Lung (tissue), 12 donors: ENCODE measurements around the gene TCEANC. TPM values are rescaled to one million over a fixed set of nuclear protein-coding genes. Genes with fewer than 3 reads are reported as not detected.

Experiments used
- ATAC-seq: fragments of 200-7000 bp; cut with Tn5 transposase; one replicate; pipeline ENCODE4 v1.9.1; 2020; ENCODE audit warnings: moderate number of reproducible peaks; ENCODE audit not compliant: insufficient read depth, low FRiP score
- DNase-seq, 3 donors: peaks; one replicate each; pipeline ENCODE4 v3.0.0-alpha.2; 2013 to 2017
- H3K27ac ChIP-seq, 2 donors: one replicate each; pipeline ENCODE4 v1.5.1; 2013; ENCODE audit warnings: mild to moderate bottlenecking in 2 of 2, moderate library complexity in 2 of 2, control low read depth in 1 of 2, inconsistent platforms in 1 of 2, low read depth in 1 of 2, low read length in 1 of 2
- H3K27me3 ChIP-seq, 3 donors: one replicate each; pipeline ENCODE4 v1.5.1; 2013; ENCODE audit warnings: low read length in 2 of 3; ENCODE audit not compliant: control insufficient read depth in 3 of 3, insufficient read depth in 3 of 3
- H3K36me3 ChIP-seq, 4 donors: one replicate each; pipeline ENCODE4 v1.5.1; 2013; ENCODE audit warnings: low read length in 4 of 4, mild to moderate bottlenecking in 1 of 4, moderate library complexity in 1 of 4; ENCODE audit not compliant: control insufficient read depth in 4 of 4, insufficient read depth in 4 of 4
- H3K4me1 ChIP-seq, 5 donors: one replicate each; pipeline ENCODE4 v1.5.1; 2013; ENCODE audit warnings: low read length in 5 of 5, mild to moderate bottlenecking in 2 of 5, moderate library complexity in 1 of 5; ENCODE audit not compliant: control insufficient read depth in 5 of 5, insufficient read depth in 5 of 5
- H3K4me3 ChIP-seq: one replicate; pipeline ENCODE4 v1.5.1; 2013; ENCODE audit warnings: mild to moderate bottlenecking, control low read depth, moderate library complexity
- H3K9ac ChIP-seq, 2 donors: one replicate each; pipeline ENCODE4 v1.5.1; 2013; ENCODE audit warnings: low read length in 2 of 2, control low read depth in 1 of 2; ENCODE audit not compliant: insufficient read depth in 1 of 2
- H3K9me3 ChIP-seq, 4 donors: one replicate each; pipeline ENCODE4 v1.5.1; 2013; ENCODE audit warnings: low read length in 3 of 4, mild to moderate bottlenecking in 1 of 4, moderate library complexity in 1 of 4; ENCODE audit not compliant: control insufficient read depth in 4 of 4, insufficient read depth in 3 of 4
- CTCF ChIP-seq: IDR thresholded peaks from 2 replicates; pipeline ENCODE4 v1.5.1; 2012; ENCODE audit warnings: mild to moderate bottlenecking; ENCODE audit errors: control extremely low read depth, extremely low read depth
- WGBS, 2 donors: extraction: QIAGEN DNeasy Blood & Tissue Kit; methylation state at CpG; one replicate each; pipeline ENCODE4 v1.1.7; 2013; 5-methylcytosine and 5-hydroxymethylcytosine counted together
- polyA plus RNA-seq, 2 donors: library from polyadenylated mRNA; stranded (reverse); fragments of 200-250 nt; gene quantifications; one replicate each; pipeline ENCODE4 v1.2.1, GENCODE V29; 2013
- total RNA-seq, 2 donors: library from RNA; depleted of rRNA in 1 of 2; stranded (reverse); fragments of >200 nt in 1 of 2; gene quantifications; one replicate each; pipeline ENCODE4 v1.2.1, GENCODE V29; 2014 to 2021
- donor health status: control.
- donor health status: control.
- donor health status: Bipolar disorder and iron deficiency.
- donor health status: healthy.
- donor health status: DM: yes; HTN: yes; CAD: no.

TCEANC gene
- total and polyA plus RNA-seq, 4 donors = 0.94 to 6.7 (median 2.7) TPM

GRCh38 chrX:13687203-13687602 is 34.3 kb downstream of the TCEANC start:
- TF ChIP-seq CTCF = no peak
- DNase-seq (no peak), ATAC-seq (no peak)
- peaks cover 0 to 48% (median 46%) of the 10 kb centered on the region in 3 donors for H3K27me3 ChIP-seq
- no peak overlapping the region for H3K4me3 ChIP-seq
- peaks cover 0 to 9% (median 1%) of the 10 kb centered on the region in 5 donors for H3K4me1 ChIP-seq
- no peak overlapping the region for H3K9ac ChIP-seq
- H3K36me3 ChIP-seq = no peaks in the 10 kb centered on the region
- H3K9me3 ChIP-seq = peaks cover 0 to 2% (median 0%) of the 10 kb centered on the region in 4 donors
- 70 to 74% methylated on average over 1 of the region's 1 CpG for WGBS, 2 donors
- H3K27ac ChIP-seq = no peak overlapping the region

- Histone ChIP-seq H3K9ac (peak overlapping the region; percentile 36 to 87), H3K27me3 (peaks cover 0 to 53% (median 52%) of the 10 kb centered on the region in 3 donors), H3K4me1 (peaks cover 0 to 9% (median 3%) of the 10 kb centered on the region in 5 donors), H3K9me3 (peaks cover 0 to 2% (median 0%) of the 10 kb centered on the region in 4 donors), H3K4me3 (peak overlapping the region; percentile 73), H3K27ac (peak overlapping the region; percentile 98 to 99), H3K36me3 (no peaks in the 10 kb centered on the region)
- TF ChIP-seq CTCF = no peak
- 5 to 10% methylated on average over 13 of the region's 13 CpGs for WGBS, 2 donors
- DNase-seq = peak in 1 of 3 donors; percentile 15
- no peak for ATAC-seq
These were observed 35.5 kb downstream of the TCEANC start for GRCh38 chrX:13688384-13688957.

- WGBS, 2 donors = 0 to 2% methylated on average over 41 to 68 of the region's 68 CpGs
These were observed 36.2 kb downstream of the TCEANC start, which contains the start of gene RAB9A for GRCh38 chrX:13688958-13689740. TSS of gene RAB9A (plus strand) at chrX:13689128. CDS start at chrX:13708747, 19,619 bp downstream.

More at GRCh38 chrX:13688958-13689740, 36.2 kb downstream of the TCEANC start, which contains the start of gene RAB9A:
- no peaks in the 10 kb centered on the region for H3K36me3 ChIP-seq
- peaks cover 0 to 2% (median 0%) of the 10 kb centered on the region in 4 donors for H3K9me3 ChIP-seq
- peaks cover 0 to 15% (median 3%) of the 10 kb centered on the region in 5 donors for H3K4me1 ChIP-seq
- peaks cover 0 to 48% (median 46%) of the 10 kb centered on the region in 3 donors for H3K27me3 ChIP-seq
- peak within 1 kb of the TSS; percentile 98 to 99 for H3K27ac ChIP-seq
- H3K4me3 ChIP-seq = peak within 1 kb of the TSS; percentile 73
- TF ChIP-seq CTCF = no peak
- peak within 1 kb of the TSS; percentile 87 to 93 for H3K9ac ChIP-seq
- ATAC-seq (peak; percentile 96), DNase-seq (peak; percentile 86 to 89 (median 88))
